ENCODE measurements around the gene SSBP3. TPM values are rescaled to one million over a fixed set of nuclear protein-coding genes. Genes with fewer than 3 reads are reported as not detected.

The SSBP3 gene
- total and polyA plus RNA-seq, 4 donors: 7.7 to 24.7 (median 17.3) TPM

GRCh38 chr1:54415533-54415932 is 9.3 kb upstream of the SSBP3 start:
- TF ChIP-seq HNF4A (conservative IDR thresholded peaks at IDR 0.05): no peak
- no peak for TF ChIP-seq EGR1 (IDR thresholded peaks at IDR 0.05; ENCODE audit: low read depth in 2 of 2)
- no peak for TF ChIP-seq FOXA1 (IDR thresholded peaks at IDR 0.05)
- TF ChIP-seq SP1 (IDR thresholded peaks at IDR 0.05): no peak
- Histone ChIP-seq H3K4me3 (ENCODE audit: low read depth in 1 of 3, low read length in 3 of 3) (no peak overlapping the region), H3K36me3 (ENCODE audit: control insufficient read depth in 4 of 4, insufficient read depth in 3 of 4, low read depth in 1 of 4, low read length in 3 of 4) (no peaks in the 10 kb centered on the region), H3K9ac (ENCODE audit: low read depth in 1 of 2, low read length in 2 of 2) (no peak overlapping the region), H3K9me3 (ENCODE audit: control insufficient read depth in 4 of 4, low read length in 3 of 4) (no peaks in the 10 kb centered on the region), H3K4me1 (ENCODE audit: control insufficient read depth in 4 of 4, insufficient read depth in 4 of 4, low read length in 3 of 4) (no peaks in the 10 kb centered on the region), H3K27ac (ENCODE audit: low read depth in 1 of 2, low read length in 2 of 2) (no peak overlapping the region), H3K27me3 (ENCODE audit: control insufficient read depth in 4 of 4, insufficient read depth in 4 of 4, low read length in 3 of 4) (no peaks in the 10 kb centered on the region)
- DNase-seq (ENCODE audit: low spot score): no peak
- 96% methylated on average over 3 of the region's 3 CpGs for WGBS

GRCh38 chr1:54413732-54414131 is 7.5 kb upstream of the SSBP3 start:
- 92% methylated on average over 4 of the region's 4 CpGs for WGBS
- Histone ChIP-seq H3K27me3 (ENCODE audit: control insufficient read depth in 4 of 4, insufficient read depth in 4 of 4, low read length in 3 of 4) (no peaks in the 10 kb centered on the region), H3K4me1 (ENCODE audit: control insufficient read depth in 4 of 4, insufficient read depth in 4 of 4, low read length in 3 of 4) (peaks cover 0 to 5% (median 2%) of the 10 kb centered on the region in 4 donors), H3K9ac (ENCODE audit: low read depth in 1 of 2, low read length in 2 of 2) (no peak overlapping the region), H3K9me3 (ENCODE audit: control insufficient read depth in 4 of 4, low read length in 3 of 4) (no peaks in the 10 kb centered on the region), H3K27ac (ENCODE audit: low read depth in 1 of 2, low read length in 2 of 2) (peak overlapping the region in 1 of 2 donors; percentile 18), H3K36me3 (ENCODE audit: control insufficient read depth in 4 of 4, insufficient read depth in 3 of 4, low read depth in 1 of 4, low read length in 3 of 4) (no peaks in the 10 kb centered on the region), H3K4me3 (ENCODE audit: low read depth in 1 of 3, low read length in 3 of 3) (no peak overlapping the region)
- DNase-seq (ENCODE audit: low spot score): no peak
- TF ChIP-seq ZBTB33 (IDR thresholded peaks at IDR 0.05) (no peak), RAD21 (IDR thresholded peaks at IDR 0.05) (no peak), JUND (IDR thresholded peaks at IDR 0.05) (no peak), HNF4A (conservative IDR thresholded peaks at IDR 0.05) (no peak), GABPA (IDR thresholded peaks at IDR 0.05 in 1 of 2, conservative IDR thresholded peaks at IDR 0.05 in 1 of 2) (no peak), FOXA2 (IDR thresholded peaks at IDR 0.05) (no peak), RXRA (IDR thresholded peaks at IDR 0.05) (no peak), REST (IDR thresholded peaks at IDR 0.05) (no peak), CTCF (IDR thresholded peaks at IDR 0.05; ENCODE audit: low read depth, low read length, missing input control) (no peak), EGR1 (IDR thresholded peaks at IDR 0.05; ENCODE audit: low read depth in 2 of 2) (no peak), ATF3 (IDR thresholded peaks at IDR 0.05) (no peak), MAX (IDR thresholded peaks at IDR 0.05) (no peak), YY1 (IDR thresholded peaks at IDR 0.05) (no peak), NR2F2 (IDR thresholded peaks at IDR 0.05) (no peak), FOXA1 (IDR thresholded peaks at IDR 0.05) (no peak), SP1 (IDR thresholded peaks at IDR 0.05) (no peak), TAF1 (conservative IDR thresholded peaks at IDR 0.05) (no peak), HNF4G (IDR thresholded peaks at IDR 0.05) (no peak)

All from liver (tissue), 9 donors.